ENCODE results near the gene BRD7.
A peak's percentile ranks its signal among the peaks of the same experiment; 100 is the strongest.

DNA sequence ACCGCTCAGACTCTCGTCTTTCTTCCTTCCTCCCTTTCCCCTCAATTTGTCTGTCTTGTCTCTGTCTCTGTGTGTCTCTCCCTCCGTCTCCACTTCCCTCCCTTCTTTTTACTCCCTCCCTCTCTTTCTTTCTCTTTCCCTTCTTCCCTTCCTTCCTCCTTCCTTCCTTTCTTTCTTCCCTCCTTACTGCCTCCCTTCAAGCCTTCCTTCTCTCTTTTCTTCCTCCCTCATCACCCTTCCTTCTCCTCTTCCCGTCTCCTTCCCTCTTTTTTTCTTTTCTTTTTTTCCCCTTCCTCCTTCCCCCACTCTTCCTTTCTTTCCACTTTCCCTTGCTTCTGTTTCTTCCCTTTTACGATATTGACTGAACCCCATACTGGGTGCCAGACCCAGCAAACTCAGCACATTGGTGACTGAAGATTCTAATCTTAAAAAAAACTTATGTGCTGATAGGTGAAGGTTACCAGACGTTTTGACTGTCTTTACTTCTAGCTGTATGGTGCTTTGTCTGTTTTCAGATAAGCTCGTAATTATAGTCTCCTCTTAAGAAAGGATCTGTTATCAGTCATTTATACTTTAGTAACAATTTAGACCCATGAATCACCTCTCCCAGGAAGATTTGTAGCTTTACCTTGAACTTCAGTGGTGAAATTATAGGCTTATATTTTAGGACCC lies 481 bp upstream of the BRD7 start:
- TF ChIP-seq, protein P1, sequence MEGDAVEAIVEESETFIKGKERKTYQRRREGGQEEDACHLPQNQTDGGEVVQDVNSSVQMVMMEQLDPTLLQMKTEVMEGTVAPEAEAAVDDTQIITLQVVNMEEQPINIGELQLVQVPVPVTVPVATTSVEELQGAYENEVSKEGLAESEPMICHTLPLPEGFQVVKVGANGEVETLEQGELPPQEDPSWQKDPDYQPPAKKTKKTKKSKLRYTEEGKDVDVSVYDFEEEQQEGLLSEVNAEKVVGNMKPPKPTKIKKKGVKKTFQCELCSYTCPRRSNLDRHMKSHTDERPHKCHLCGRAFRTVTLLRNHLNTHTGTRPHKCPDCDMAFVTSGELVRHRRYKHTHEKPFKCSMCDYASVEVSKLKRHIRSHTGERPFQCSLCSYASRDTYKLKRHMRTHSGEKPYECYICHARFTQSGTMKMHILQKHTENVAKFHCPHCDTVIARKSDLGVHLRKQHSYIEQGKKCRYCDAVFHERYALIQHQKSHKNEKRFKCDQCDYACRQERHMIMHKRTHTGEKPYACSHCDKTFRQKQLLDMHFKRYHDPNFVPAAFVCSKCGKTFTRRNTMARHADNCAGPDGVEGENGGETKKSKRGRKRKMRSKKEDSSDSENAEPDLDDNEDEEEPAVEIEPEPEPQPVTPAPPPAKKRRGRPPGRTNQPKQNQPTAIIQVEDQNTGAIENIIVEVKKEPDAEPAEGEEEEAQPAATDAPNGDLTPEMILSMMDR (IDR thresholded peaks at IDR 0.05): peak in 4 of 12 donors; percentile 4 to 19 (median 10)
- TF ChIP-seq POLR2A (IDR thresholded peaks at IDR 0.05): no peak

Data from heart left ventricle (tissue), 13 donors.